ENCODE data around the gene CCM2L. TPM values are rescaled to one million over a fixed set of nuclear protein-coding genes. Genes with fewer than 3 reads are reported as not detected.

CCM2L gene
- total and polyA plus RNA-seq, 2 of the 8 experiments (the other 6 are each of a cell fraction or from before 2014, with no cell fraction given) = 5.5 to 15.8 TPM

GRCh38 chr20:31963889-31964288 lies 46.3 kb upstream of the CCM2L start (continued):
- no peak for TF ChIP-seq SP2 (IDR thresholded peaks at IDR 0.05; ENCODE audit: low read length)
